HG03025 (cell line): Measurements from ENCODE around the gene BFSP2.
"Not testable (repeated sequence)": the region's sequence is repeated elsewhere in the genome, so short reads cannot be mapped to it uniquely, and the experiment has no call there.

Experiments
- ATAC-seq: cut with Tn5 transposase; IDR thresholded peaks from one replicate; pipeline ENCODE4 v1.9.1; 2021; ENCODE audit warnings: mild to moderate bottlenecking, moderate library complexity; ENCODE audit not compliant: unreplicated experiment, low FRiP score

The BFSP2 gene

GRCh38 chr3:133452641-133453319 lies 52.9 kb downstream of the BFSP2 start:
- no peak for ATAC-seq

- ATAC-seq = no peak
Measured at GRCh38 chr3:133453383-133453782, 53.5 kb downstream of the BFSP2 start.

- no peak for ATAC-seq
Measured at GRCh38 chr3:133455281-133455680, 55.4 kb downstream of the BFSP2 start.

GRCh38 chr3:133455960-133456359 lies 56.1 kb downstream of the BFSP2 start:
- no peak for ATAC-seq

GRCh38 chr3:133457025-133457424 lies 57.2 kb downstream of the BFSP2 start:
- no peak for ATAC-seq

- ATAC-seq = no peak
Measured at GRCh38 chr3:133457465-133458067, 57.7 kb downstream of the BFSP2 start.

GRCh38 chr3:133459400-133459799 lies 59.5 kb downstream of the BFSP2 start:
- ATAC-seq = no peak

GRCh38 chr3:133460809-133461208 lies 61.0 kb downstream of the BFSP2 start:
- ATAC-seq = no peak

- ATAC-seq = no peak
Measured at GRCh38 chr3:133461291-133461690, 61.4 kb downstream of the BFSP2 start.

GRCh38 chr3:133463347-133463860 lies 63.5 kb downstream of the BFSP2 start:
- no peak for ATAC-seq

- no peak for ATAC-seq
Measured at GRCh38 chr3:133464573-133464972, 64.7 kb downstream of the BFSP2 start.

GRCh38 chr3:133466531-133467386 lies 66.9 kb downstream of the BFSP2 start:
- peak; percentile 46 for ATAC-seq

- no peak for ATAC-seq
Measured at GRCh38 chr3:133467780-133468179, 67.9 kb downstream of the BFSP2 start.

- no peak for ATAC-seq
Measured at GRCh38 chr3:133468251-133468721, 68.4 kb downstream of the BFSP2 start.

GRCh38 chr3:133469140-133469731 lies 69.4 kb downstream of the BFSP2 start:
- no peak for ATAC-seq

- no peak for ATAC-seq
Measured at GRCh38 chr3:133472242-133472641, 72.4 kb downstream of the BFSP2 start.

- ATAC-seq = no peak
Measured at GRCh38 chr3:133472889-133473288, 73.0 kb downstream of the BFSP2 start.

GRCh38 chr3:133473472-133474191 lies 73.8 kb downstream of the BFSP2 start:
- ATAC-seq = not testable (repeated sequence)

GRCh38 chr3:133474251-133474801 lies 74.5 kb downstream of the BFSP2 start:
- no peak for ATAC-seq

GRCh38 chr3:133474817-133475216 lies 75.0 kb downstream of the BFSP2 start:
- no peak for ATAC-seq
